HCT116 (cell line): Measurements from ENCODE around the gene TPMT. TPM values are rescaled to one million over a fixed set of nuclear protein-coding genes. Genes with fewer than 3 reads are reported as not detected.

ENCODE experiments used
- ATAC-seq: fragments of 200-7000 bp; cut with Tn5 transposase; 2 replicates; pipeline ENCODE4 v1.9.1; 2020; ENCODE audit warnings: mild to moderate bottlenecking, moderate library complexity
- Bru-seq: library from RNA; stranded (reverse); fragments of 400-500 nt; gene quantifications from one replicate; lab custom pipeline; 2021; lab: Mats Ljungman, UMichigan
- BruChase-seq, 2 experiments: library from RNA; stranded (reverse); fragments of 400-500 nt; gene quantifications; one replicate each; lab custom pipeline; 2021; lab: Mats Ljungman, UMichigan
- BruUV-seq: library from RNA; stranded (reverse); fragments of 400-500 nt; replicated peaks from 2 replicates; lab custom pipeline; 2021; lab: Mats Ljungman, UMichigan
- CTCF ChIA-PET: fragments of 300-600 bp; sonication (Branson Sonifier 250); formaldehyde crosslinking; loops from one replicate; lab custom pipeline; 2021; ENCODE audit warnings: antibody characterized with exemption; lab: Charles Lee
- POLR2A ChIA-PET: fragments of 300-600, 350-600 bp; sonication (Branson Sonifier 250); formaldehyde crosslinking; loops from one replicate; lab custom pipeline; 2021; ENCODE audit warnings: antibody characterized with exemption; lab: Charles Lee
- RAD21 ChIA-PET, 2 experiments: fragments of 300-600 bp; sonication (Branson Sonifier 250); formaldehyde crosslinking; loops; one replicate each; lab custom pipeline; 2023; ENCODE audit warnings: low total read pairs in 2 of 2; ENCODE audit not compliant: uncharacterized antibody in 2 of 2, unreplicated experiment in 2 of 2, low non-redundant PET in 1 of 2; lab: Charles Lee
- DNase-seq: peaks from one replicate; pipeline ENCODE4 v3.0.0-alpha.2; 2010; ENCODE audit warnings: low read depth, low spot score
- H2AFZ ChIP-seq: fragments of 200-600 bp; shearing (Covaris generic), sonication (generic); 2 replicates; pipeline ENCODE4 v1.6.1; 2017; ENCODE audit warnings: low read depth, mixed run types, mixed read lengths, antibody characterized with exemption, low read length; ENCODE audit not compliant: poor library complexity, severe bottlenecking
- H3K27ac ChIP-seq: 2 replicates; pipeline ENCODE4 v1.5.1; 2012; ENCODE audit warnings: low read depth, low read length
- H3K27me3 ChIP-seq: fragments of 200-600 bp; sonication (generic); 2 replicates; pipeline ENCODE4 v1.6.1; 2016; ENCODE audit warnings: mixed run types, low read length, mixed read lengths; ENCODE audit not compliant: insufficient read depth
- H3K36me3 ChIP-seq, 2 experiments: fragments of 200-500 bp in 1 of 2; fragments of 200-600 bp in 1 of 2; sonication (Bioruptor generic) in 1 of 2; sonication (generic) in 1 of 2; 2 replicates each; pipeline versions ENCODE4 v1.5.1 to v1.6.1; 2014 to 2016; ENCODE audit warnings: low read length in 2 of 2, inconsistent platforms in 1 of 2, mixed read lengths in 1 of 2, mixed run types in 1 of 2; ENCODE audit not compliant: insufficient read depth in 2 of 2, control insufficient read depth in 1 of 2
- H3K4me1 ChIP-seq, 2 experiments: fragments of 200-600 bp in 1 of 2; sonication (generic) in 1 of 2; 2 replicates each; pipeline versions ENCODE4 v1.5.1 to v1.6.1; 2012 to 2017; ENCODE audit warnings: low read length in 2 of 2, inconsistent platforms in 1 of 2, mild to moderate bottlenecking in 1 of 2, mixed read lengths in 1 of 2, mixed run types in 1 of 2, moderate library complexity in 1 of 2; ENCODE audit not compliant: insufficient read depth in 2 of 2, control insufficient read depth in 1 of 2
- H3K4me2 ChIP-seq: fragments of 200-600 bp; sonication (generic); 2 replicates; pipeline ENCODE4 v1.6.1; 2017; ENCODE audit warnings: mixed run types, low read length, mixed read lengths
- H3K4me3 ChIP-seq, 2 experiments: fragments of 200-600 bp in 1 of 2; sonication (generic) in 1 of 2; replicated peaks in 1 of 2; 2 replicates each; pipeline ENCODE4 v1.5.1; 2011 to 2016; ENCODE audit warnings: low read length in 2 of 2, control low read depth in 1 of 2, low read depth in 1 of 2, mild to moderate bottlenecking in 1 of 2, mixed read lengths in 1 of 2, mixed run types in 1 of 2
- H3K79me2 ChIP-seq: fragments of 200-600 bp; sonication (generic); 2 replicates; pipeline ENCODE4 v1.6.1; 2017; ENCODE audit warnings: mild to moderate bottlenecking, mixed run types, low read length, moderate library complexity, mixed read lengths; ENCODE audit not compliant: insufficient read depth
- H3K9ac ChIP-seq: fragments of 200-600 bp; sonication (generic); 2 replicates; pipeline ENCODE4 v1.6.1; 2016; ENCODE audit warnings: low read length, mixed read lengths
- H3K9me2 ChIP-seq: fragments of 200-600 bp; sonication (generic), shearing (Covaris generic); 2 replicates; pipeline ENCODE4 v1.6.1; 2017; ENCODE audit warnings: mixed run types, mild to moderate bottlenecking, moderate library complexity; ENCODE audit not compliant: insufficient read depth
- H3K9me3 ChIP-seq, 2 experiments: fragments of 200-500 bp in 1 of 2; fragments of 200-600 bp in 1 of 2; sonication (Bioruptor generic) in 1 of 2; sonication (generic) in 1 of 2; 2 replicates each; pipeline ENCODE4 v1.6.1; 2014 to 2017; ENCODE audit warnings: low read length in 2 of 2, mixed read lengths in 2 of 2, inconsistent platforms in 1 of 2, low read depth in 1 of 2, mild to moderate bottlenecking in 1 of 2, mixed run types in 1 of 2, moderate library complexity in 1 of 2; ENCODE audit not compliant: control insufficient read depth in 1 of 2, insufficient read depth in 1 of 2
- H4K20me1 ChIP-seq: fragments of 200-600 bp; sonication (generic), shearing (Covaris generic); 2 replicates; pipeline ENCODE4 v1.6.1; 2017; ENCODE audit warnings: mixed run types, mild to moderate bottlenecking, moderate library complexity; ENCODE audit not compliant: insufficient read depth
- CEBPB ChIP-seq: IDR thresholded peaks from 2 replicates; pipeline ENCODE4 v1.6.1; 2012; ENCODE audit warnings: low read depth
- EGR1 ChIP-seq: IDR thresholded peaks from 2 replicates; pipeline ENCODE4 v1.6.1; 2012; ENCODE audit warnings: low read depth
- ELF1 ChIP-seq: IDR thresholded peaks from 2 replicates; pipeline ENCODE4 v1.6.1; 2012; ENCODE audit warnings: low read depth, borderline replicate concordance
- EZH2phosphoT487 ChIP-seq: fragments of 200-600 bp; IDR thresholded peaks from 2 replicates; pipeline ENCODE4 v1.6.1; 2018; ENCODE audit warnings: antibody characterized with exemption, borderline replicate concordance
- POLR2A ChIP-seq: IDR thresholded peaks from 2 replicates; pipeline ENCODE4 v1.7.0; 2011; ENCODE audit warnings: borderline replicate concordance; ENCODE audit not compliant: insufficient read depth, insufficient read length; ENCODE audit errors: extremely low read depth
- POLR2AphosphoS5 ChIP-seq: IDR thresholded peaks from 2 replicates; pipeline ENCODE4 v1.6.1; 2011; ENCODE audit warnings: mild to moderate bottlenecking, low read depth, low read length, moderate library complexity
- RAD21 ChIP-seq: IDR thresholded peaks from 2 replicates; pipeline ENCODE4 v1.6.1; 2012; ENCODE audit warnings: low read depth, mild to moderate bottlenecking
- SIN3A ChIP-seq: IDR thresholded peaks from 2 replicates; pipeline ENCODE4 v1.6.1; 2012; ENCODE audit warnings: low read depth
- SRF ChIP-seq: IDR thresholded peaks from 2 replicates; pipeline ENCODE4 v1.6.1; 2012; ENCODE audit warnings: low read depth
- YY1 ChIP-seq: IDR thresholded peaks from 2 replicates; pipeline ENCODE4 v1.6.1; 2011; ENCODE audit warnings: low read length, low read depth, moderate library complexity, mild to moderate bottlenecking; ENCODE audit not compliant: insufficient replicate concordance; ENCODE audit errors: extremely low read depth
- intact Hi-C: fragments of 100-400 bp; cut with micrococcal nuclease; formaldehyde crosslinking; loops from 2 replicates; pipeline ENCODE4 v1.10.0; 2022
- long read RNA-seq: library from polyadenylated mRNA; unstranded; transcript quantifications from one replicate; pipeline ENCODE4 v2.0.0, GENCODE V29; 2021; ENCODE audit not compliant: unreplicated experiment
- polyA plus RNA-seq: library from polyadenylated mRNA; unstranded; fragments of >200 nt; gene quantifications from 2 replicates; pipeline ENCODE4 v1.2.1, GENCODE V29; 2012; ENCODE audit warnings: missing spikeins
- total RNA-seq: library from RNA; stranded (reverse); gene quantifications from one replicate; pipeline ENCODE4 v1.2.1, GENCODE V29; 2021; ENCODE audit not compliant: unreplicated experiment
- TF ChIP-seq, protein P1 (sequence below): IDR thresholded peaks from 2 replicates; pipeline ENCODE4 v1.6.1; 2012
- TF ChIP-seq, protein P2 (sequence below): IDR thresholded peaks from 2 replicates; pipeline ENCODE4 v1.6.1; 2011; ENCODE audit warnings: mild to moderate bottlenecking, low read length, moderate library complexity; ENCODE audit not compliant: insufficient replicate concordance; ENCODE audit errors: extremely low read depth
- TF ChIP-seq, protein P3 (sequence below): IDR thresholded peaks from 2 replicates; pipeline ENCODE4 v1.6.1; 2012

The TPMT gene
- 10.1 TPM for total RNA-seq
- polyA plus RNA-seq: 6.4 and 8.7 TPM in 2 replicates
- percentile 74 among the genes with signal in this experiment for Bru-seq, nascent RNA
- percentile 87 among the genes with signal in this experiment for BruChase-seq, experiment 1, labeled RNA remaining after a 6-hour chase
- BruChase-seq, experiment 2, labeled RNA remaining after a 2-hour chase: percentile 65 among the genes with signal in this experiment
- long read RNA-seq, transcript TPMT-201 (9 exons, 3,181 nt): major isoform, 31 of 45 reads
- long read RNA-seq, partial matches to known transcripts: 2 of 45 reads
- long read RNA-seq, other reads (novel, unspliced or antisense): 12 of 45 reads

DNA sequence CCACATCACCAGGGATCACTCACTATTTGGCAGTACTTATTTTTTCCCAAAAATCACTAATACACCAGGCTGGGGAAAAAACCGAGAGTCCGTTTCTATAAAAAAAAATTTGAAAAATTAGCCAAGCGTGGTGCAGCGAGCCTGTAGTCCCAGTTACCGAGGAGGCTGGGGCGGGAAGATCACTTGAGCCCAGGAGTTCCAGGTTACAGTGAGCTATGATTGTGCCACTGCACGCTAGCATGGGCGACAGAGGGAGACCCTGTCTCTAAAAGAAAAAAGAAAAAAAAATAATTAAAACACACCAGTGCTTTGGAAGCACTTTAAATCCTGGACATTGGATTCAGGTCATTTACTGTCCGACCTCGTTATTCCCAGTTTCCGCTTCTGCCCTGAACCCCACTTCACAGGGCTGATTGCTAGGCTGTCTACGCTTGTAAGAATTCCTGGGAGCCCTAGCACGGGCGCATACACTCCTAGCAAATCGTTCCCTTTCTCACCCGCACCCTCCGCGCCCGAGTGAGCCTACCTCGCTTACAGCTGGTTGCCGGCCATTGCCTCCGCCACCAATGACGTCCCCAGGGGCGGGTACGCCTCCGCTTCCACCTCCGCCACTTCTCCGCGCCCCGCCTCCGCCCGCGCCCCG is at the start of gene TPMT:
TSS of gene TPMT (minus strand) at position 571 of the 643 bp plus-strand sequence. CDS start 5,950 bp downstream, outside the sequence.
- Histone ChIP-seq H3K4me2 (peak within 1 kb of the TSS; percentile 92), H3K4me3 (peak within 1 kb of the TSS; percentile 86 to 90), H3K9me2 (no peaks in the 10 kb centered on the region), H3K27ac (peak within 1 kb of the TSS; percentile 69), H3K36me3 (0 out of 4 replicates have a peak, but pooled peaks cover 0 to under 1% of the 10 kb centered on the region in 2 experiments), H3K9me3 (no peaks in the 10 kb centered on the region), H3K79me2 (no peaks in the 10 kb centered on the region), H3K27me3 (no peaks in the 10 kb centered on the region), H3K9ac (peak within 1 kb of the TSS; percentile 80), H4K20me1 (no peaks in the 10 kb centered on the region), H3K4me1 (peaks cover 7% of the 10 kb centered on the region in 2 experiments; a peak in 3 of 4 replicates), H2AFZ (peak within 1 kb of the TSS; percentile 38)
- ChIA-PET POLR2A (no interaction called here), CTCF (no interaction called here), RAD21 (no interaction called here)
- peak; percentile 72 for ATAC-seq
- DNase-seq: no peak
- BruUV-seq: TSS peak; percentile 82
- intact Hi-C loops: loop anchor here (2.0 kb wide), 1 partner anchor 290 kb away; no protein-coding TSS in a partner anchor
- peak; percentile 58 for TF ChIP-seq YY1
- no peak for TF ChIP-seq EZH2phosphoT487
- peak; percentile 67; the same call in 1 of the 2 replicates for TF ChIP-seq POLR2AphosphoS5
- TF ChIP-seq EGR1: peak; percentile 96
- TF ChIP-seq POLR2A: peak; percentile 31
- TF ChIP-seq, all 23 proteins: peak for 4

DNA sequence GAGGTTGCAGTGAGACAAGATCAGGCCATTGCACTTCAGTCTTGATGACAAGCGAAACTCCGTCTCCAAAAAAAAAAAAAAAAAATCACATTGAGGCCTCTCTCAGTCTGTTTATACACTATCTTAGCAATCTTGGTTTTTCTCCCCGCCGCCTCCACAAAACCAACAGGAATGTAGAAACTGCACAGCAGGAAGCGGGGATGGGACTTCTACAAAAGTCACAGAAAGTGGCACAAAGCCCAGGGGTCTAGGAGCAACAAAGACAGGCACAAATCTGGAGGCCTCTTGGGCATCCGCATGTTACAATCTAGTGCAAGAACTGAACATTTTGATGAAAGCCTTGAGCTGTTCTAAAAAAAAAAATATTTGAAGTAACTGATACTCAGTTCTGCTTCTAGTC is 48.9 kb upstream of the TPMT start:
- Histone ChIP-seq H3K4me3 (no peak overlapping the region), H3K79me2 (no peaks in the 10 kb centered on the region), H3K4me2 (no peak overlapping the region), H4K20me1 (no peaks in the 10 kb centered on the region), H3K36me3 (peaks cover 0 to 2% of the 10 kb centered on the region in 2 experiments; a peak in 1 of 4 replicates), H3K27me3 (no peaks in the 10 kb centered on the region), H3K9me3 (no peaks in the 10 kb centered on the region), H2AFZ (no peak overlapping the region), H3K9me2 (no peaks in the 10 kb centered on the region), H3K27ac (no peak overlapping the region), H3K4me1 (no peaks in the 10 kb centered on the region), H3K9ac (no peak overlapping the region)
- BruUV-seq: no TSS peak
- CTCF ChIA-PET: no interaction called here
- POLR2A ChIA-PET: no interaction called here
- DNase-seq (no peak), ATAC-seq (no peak)
- RAD21 ChIA-PET: no interaction called here
- intact Hi-C loops: no loop called here
- no peak for TF ChIP-seq SIN3A
- TF ChIP-seq, protein P1, sequence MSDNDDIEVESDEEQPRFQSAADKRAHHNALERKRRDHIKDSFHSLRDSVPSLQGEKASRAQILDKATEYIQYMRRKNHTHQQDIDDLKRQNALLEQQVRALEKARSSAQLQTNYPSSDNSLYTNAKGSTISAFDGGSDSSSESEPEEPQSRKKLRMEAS: no peak
- TF ChIP-seq, protein P2, sequence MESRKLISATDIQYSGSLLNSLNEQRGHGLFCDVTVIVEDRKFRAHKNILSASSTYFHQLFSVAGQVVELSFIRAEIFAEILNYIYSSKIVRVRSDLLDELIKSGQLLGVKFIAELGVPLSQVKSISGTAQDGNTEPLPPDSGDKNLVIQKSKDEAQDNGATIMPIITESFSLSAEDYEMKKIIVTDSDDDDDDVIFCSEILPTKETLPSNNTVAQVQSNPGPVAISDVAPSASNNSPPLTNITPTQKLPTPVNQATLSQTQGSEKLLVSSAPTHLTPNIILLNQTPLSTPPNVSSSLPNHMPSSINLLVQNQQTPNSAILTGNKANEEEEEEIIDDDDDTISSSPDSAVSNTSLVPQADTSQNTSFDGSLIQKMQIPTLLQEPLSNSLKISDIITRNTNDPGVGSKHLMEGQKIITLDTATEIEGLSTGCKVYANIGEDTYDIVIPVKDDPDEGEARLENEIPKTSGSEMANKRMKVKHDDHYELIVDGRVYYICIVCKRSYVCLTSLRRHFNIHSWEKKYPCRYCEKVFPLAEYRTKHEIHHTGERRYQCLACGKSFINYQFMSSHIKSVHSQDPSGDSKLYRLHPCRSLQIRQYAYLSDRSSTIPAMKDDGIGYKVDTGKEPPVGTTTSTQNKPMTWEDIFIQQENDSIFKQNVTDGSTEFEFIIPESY: no peak
- TF ChIP-seq, protein P3, sequence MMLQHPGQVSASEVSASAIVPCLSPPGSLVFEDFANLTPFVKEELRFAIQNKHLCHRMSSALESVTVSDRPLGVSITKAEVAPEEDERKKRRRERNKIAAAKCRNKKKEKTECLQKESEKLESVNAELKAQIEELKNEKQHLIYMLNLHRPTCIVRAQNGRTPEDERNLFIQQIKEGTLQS: no peak
- TF ChIP-seq RAD21: no peak
- no peak for TF ChIP-seq EZH2phosphoT487
- no peak for TF ChIP-seq CEBPB
- TF ChIP-seq SRF: no peak
- no peak for TF ChIP-seq EGR1
- no peak for TF ChIP-seq ELF1
